MCF 10A (cell line): ENCODE data around the gene ACAP1. TPM values are rescaled to one million over a fixed set of nuclear protein-coding genes. Genes with fewer than 3 reads are reported as not detected.

Source experiments
- Bru-seq: library from RNA; stranded (reverse); fragments of 400-500 nt; gene quantifications from one replicate; lab custom pipeline; 2021; lab: Mats Ljungman, UMichigan
- BruChase-seq, 2 experiments: library from RNA; stranded (reverse); fragments of 400-500 nt; gene quantifications; one replicate each; lab custom pipeline; 2021; lab: Mats Ljungman, UMichigan
- BruUV-seq: library from RNA; stranded (reverse); fragments of 400-500 nt; replicated peaks from 2 replicates; lab custom pipeline; 2021; lab: Mats Ljungman, UMichigan
- CTCF ChIA-PET: fragments of 300-600 bp; sonication (Branson Sonifier 250); formaldehyde crosslinking; extraction: SDS; loops from one replicate; lab custom pipeline; 2021; ENCODE audit warnings: antibody characterized with exemption, inconsistent platforms; lab: Yijun Ruan, JAX
- POLR2A ChIA-PET: fragments of 300-600, 350-650 bp; sonication (Branson Sonifier 250); formaldehyde crosslinking; extraction: SDS; loops from one replicate; lab custom pipeline; 2020; ENCODE audit warnings: antibody characterized with exemption, inconsistent platforms; lab: Yijun Ruan, JAX
- DNase-seq: peaks from one replicate; pipeline ENCODE4 v3.0.0-alpha.2; 2018; ENCODE audit not compliant: unreplicated experiment
- H3K27ac Mint-ChIP-seq: one replicate; pipeline ENCODE4 v1.8.0; 2022; ENCODE audit warnings: mild to moderate bottlenecking, low read depth, mixed read lengths; ENCODE audit not compliant: unreplicated experiment
- H3K27me3 Mint-ChIP-seq: one replicate; pipeline ENCODE4 v1.8.0; 2022; ENCODE audit warnings: mixed read lengths; ENCODE audit not compliant: insufficient read depth, unreplicated experiment
- H3K36me3 Mint-ChIP-seq: one replicate; pipeline ENCODE4 v1.8.0; 2022; ENCODE audit warnings: mild to moderate bottlenecking, moderate library complexity, mixed read lengths; ENCODE audit not compliant: insufficient read depth, unreplicated experiment
- H3K4me1 Mint-ChIP-seq: one replicate; pipeline ENCODE4 v1.8.0; 2022; ENCODE audit warnings: mixed read lengths; ENCODE audit not compliant: insufficient read depth, unreplicated experiment
- H3K4me3 Mint-ChIP-seq: one replicate; pipeline ENCODE4 v1.8.0; 2022; ENCODE audit warnings: mild to moderate bottlenecking, moderate library complexity, mixed read lengths; ENCODE audit not compliant: unreplicated experiment
- H3K9me3 Mint-ChIP-seq: one replicate; pipeline ENCODE4 v1.8.0; 2022; ENCODE audit warnings: mixed read lengths; ENCODE audit not compliant: unreplicated experiment
- intact Hi-C: fragments of 100-400 bp; cut with micrococcal nuclease; formaldehyde crosslinking; loops from 2 replicates; pipeline ENCODE4 v1.14.1; 2022
- long read RNA-seq: library from polyadenylated mRNA; stranded (forward); transcript quantifications from one replicate; pipeline ENCODE4 v2.0.0, GENCODE V29; 2022
- total RNA-seq: library from RNA; stranded (reverse); gene quantifications from 2 replicates; pipeline ENCODE4 v1.2.3, GENCODE V29; 2022
- TF ChIP-seq, protein P1 (sequence below): fragments of 200-600 bp; IDR thresholded peaks from one replicate; pipeline ENCODE4 v1.8.0; 2022; ENCODE audit warnings: antibody characterized with exemption, mild to moderate bottlenecking; ENCODE audit not compliant: unreplicated experiment

ACAP1 gene, protein sequence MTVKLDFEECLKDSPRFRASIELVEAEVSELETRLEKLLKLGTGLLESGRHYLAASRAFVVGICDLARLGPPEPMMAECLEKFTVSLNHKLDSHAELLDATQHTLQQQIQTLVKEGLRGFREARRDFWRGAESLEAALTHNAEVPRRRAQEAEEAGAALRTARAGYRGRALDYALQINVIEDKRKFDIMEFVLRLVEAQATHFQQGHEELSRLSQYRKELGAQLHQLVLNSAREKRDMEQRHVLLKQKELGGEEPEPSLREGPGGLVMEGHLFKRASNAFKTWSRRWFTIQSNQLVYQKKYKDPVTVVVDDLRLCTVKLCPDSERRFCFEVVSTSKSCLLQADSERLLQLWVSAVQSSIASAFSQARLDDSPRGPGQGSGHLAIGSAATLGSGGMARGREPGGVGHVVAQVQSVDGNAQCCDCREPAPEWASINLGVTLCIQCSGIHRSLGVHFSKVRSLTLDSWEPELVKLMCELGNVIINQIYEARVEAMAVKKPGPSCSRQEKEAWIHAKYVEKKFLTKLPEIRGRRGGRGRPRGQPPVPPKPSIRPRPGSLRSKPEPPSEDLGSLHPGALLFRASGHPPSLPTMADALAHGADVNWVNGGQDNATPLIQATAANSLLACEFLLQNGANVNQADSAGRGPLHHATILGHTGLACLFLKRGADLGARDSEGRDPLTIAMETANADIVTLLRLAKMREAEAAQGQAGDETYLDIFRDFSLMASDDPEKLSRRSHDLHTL
- total RNA-seq (4.4 and 4.9 TPM in 2 replicates), Bru-seq, nascent RNA (percentile 21 among the genes with signal in this experiment), BruChase-seq, experiment 1, labeled RNA remaining after a 6-hour chase (percentile 9 among the genes with signal in this experiment), BruChase-seq, experiment 2, labeled RNA remaining after a 2-hour chase (percentile 11 among the genes with signal in this experiment)
- long read RNA-seq, full-length matches to known transcripts: 3 of 4 reads
- long read RNA-seq, partial matches to known transcripts: 0 of 4 reads
- long read RNA-seq, other reads (novel, unspliced or antisense): 1 of 4 reads

GRCh38 chr17:7336240-7337175, at the start of gene ACAP1:
TSS of gene ACAP1 (plus strand) at chr17:7336529. CDS start at chr17:7336735, 206 bp downstream.
- CTCF ChIA-PET: interaction anchor here (0.6 to 1.6 kb wide), 4 partner anchors 9 to 248 kb away, joined by 4 to 5 read pairs (median 4); no protein-coding TSS in a partner anchor
- TF ChIP-seq, protein P1, sequence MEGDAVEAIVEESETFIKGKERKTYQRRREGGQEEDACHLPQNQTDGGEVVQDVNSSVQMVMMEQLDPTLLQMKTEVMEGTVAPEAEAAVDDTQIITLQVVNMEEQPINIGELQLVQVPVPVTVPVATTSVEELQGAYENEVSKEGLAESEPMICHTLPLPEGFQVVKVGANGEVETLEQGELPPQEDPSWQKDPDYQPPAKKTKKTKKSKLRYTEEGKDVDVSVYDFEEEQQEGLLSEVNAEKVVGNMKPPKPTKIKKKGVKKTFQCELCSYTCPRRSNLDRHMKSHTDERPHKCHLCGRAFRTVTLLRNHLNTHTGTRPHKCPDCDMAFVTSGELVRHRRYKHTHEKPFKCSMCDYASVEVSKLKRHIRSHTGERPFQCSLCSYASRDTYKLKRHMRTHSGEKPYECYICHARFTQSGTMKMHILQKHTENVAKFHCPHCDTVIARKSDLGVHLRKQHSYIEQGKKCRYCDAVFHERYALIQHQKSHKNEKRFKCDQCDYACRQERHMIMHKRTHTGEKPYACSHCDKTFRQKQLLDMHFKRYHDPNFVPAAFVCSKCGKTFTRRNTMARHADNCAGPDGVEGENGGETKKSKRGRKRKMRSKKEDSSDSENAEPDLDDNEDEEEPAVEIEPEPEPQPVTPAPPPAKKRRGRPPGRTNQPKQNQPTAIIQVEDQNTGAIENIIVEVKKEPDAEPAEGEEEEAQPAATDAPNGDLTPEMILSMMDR: no peak
- peaks cover 5% of the 10 kb centered on the region for H3K36me3 Mint-ChIP-seq
- no peak for DNase-seq
- POLR2A ChIA-PET: interaction anchor here (1.2 to 2.0 kb wide), 2 partner anchors 15 to 21 kb away, joined by 5 to 6 read pairs; partner anchors contain the start of gene GPS2
- no TSS peak for BruUV-seq
- H3K27ac Mint-ChIP-seq: no peak within 1 kb of the TSS
- intact Hi-C loops: no loop called here
- no peaks in the 10 kb centered on the region for H3K4me1 Mint-ChIP-seq
- H3K27me3 Mint-ChIP-seq: peaks cover 6% of the 10 kb centered on the region
- H3K9me3 Mint-ChIP-seq: no peaks in the 10 kb centered on the region
- no peak within 1 kb of the TSS for H3K4me3 Mint-ChIP-seq

DNA sequence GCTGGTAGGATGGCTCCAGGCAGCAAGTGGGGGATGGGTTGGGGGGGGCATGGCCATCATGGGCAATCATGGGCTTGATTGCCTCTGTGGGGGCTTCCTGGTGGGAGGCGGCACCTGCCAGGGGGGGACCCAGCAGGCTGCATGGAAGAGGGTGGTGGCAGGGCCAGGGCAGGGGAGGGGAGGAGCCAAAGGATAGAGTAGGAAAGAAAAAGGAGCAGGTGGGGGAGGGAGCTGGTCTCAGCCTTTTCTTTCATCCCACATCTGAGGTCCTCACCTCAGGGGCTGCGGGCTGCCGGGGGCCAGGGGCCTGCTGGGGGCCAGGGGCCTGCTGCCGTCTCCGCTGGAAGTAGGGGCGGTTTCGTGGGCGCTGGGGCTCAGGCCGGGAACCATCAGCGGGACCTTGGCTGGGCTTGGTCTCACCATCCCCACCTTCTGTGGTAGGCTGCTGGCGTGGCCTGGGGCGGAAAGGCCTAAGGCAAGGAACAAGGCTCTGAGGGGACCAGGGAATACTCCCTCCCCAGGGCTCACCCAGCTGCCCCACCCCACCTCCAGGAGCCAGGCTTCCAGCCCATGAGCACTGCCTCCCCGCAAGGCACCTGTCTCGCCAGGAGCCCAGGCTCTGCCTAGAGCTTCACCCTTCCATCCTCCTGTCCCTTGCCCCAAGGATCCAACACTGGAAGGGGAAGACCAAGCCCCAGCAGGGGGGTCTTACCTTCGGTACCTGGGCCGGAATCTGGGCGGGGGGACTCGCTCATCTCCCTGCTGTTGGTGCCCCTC, 46.9 kb upstream of the ACAP1 start:
- H3K27ac Mint-ChIP-seq: no peak overlapping the region
- no peaks in the 10 kb centered on the region for H3K9me3 Mint-ChIP-seq
- BruUV-seq: no TSS peak
- TF ChIP-seq, protein P1: no peak
- no peak for DNase-seq
- ChIA-PET CTCF (interaction anchor here (0.7 kb wide), 1 partner anchor 9 kb away, joined by 3 read pairs; no protein-coding TSS in a partner anchor), POLR2A (no interaction called here)
- H3K27me3 Mint-ChIP-seq: peaks cover 22% of the 10 kb centered on the region
- H3K4me3 Mint-ChIP-seq: no peak overlapping the region
- H3K36me3 Mint-ChIP-seq: no peaks in the 10 kb centered on the region
- peaks cover 11% of the 10 kb centered on the region for H3K4me1 Mint-ChIP-seq
- intact Hi-C loops: no loop called here

GRCh38 chr17:7290166-7290565, 46.2 kb upstream of the ACAP1 start:
- no peak overlapping the region for H3K27ac Mint-ChIP-seq
- ChIA-PET POLR2A (no interaction called here), CTCF (interaction anchor here (0.7 kb wide), 1 partner anchor 10 kb away, joined by 3 read pairs; no protein-coding TSS in a partner anchor)
- H3K4me3 Mint-ChIP-seq: no peak overlapping the region
- no peaks in the 10 kb centered on the region for H3K9me3 Mint-ChIP-seq
- peaks cover 11% of the 10 kb centered on the region for H3K4me1 Mint-ChIP-seq
- peaks cover 22% of the 10 kb centered on the region for H3K27me3 Mint-ChIP-seq
- peaks cover 5% of the 10 kb centered on the region for H3K36me3 Mint-ChIP-seq
- BruUV-seq: no TSS peak
- intact Hi-C loops: no loop called here
- TF ChIP-seq, protein P1: no peak
- DNase-seq: no peak
